HEK293 (cell line): Measurements from ENCODE around the gene OR10G7.
A peak's percentile ranks its signal among the peaks of the same experiment; 100 is the strongest.

Experiments used
- CTCF ChIA-PET: fragments of 350-600 bp; formaldehyde crosslinking; extraction: SDS; loops from one replicate; lab custom pipeline; 2021; ENCODE audit warnings: antibody characterized with exemption; lab: Yijun Ruan, JAX
- POLR2A ChIA-PET: fragments of 300-600 bp; formaldehyde crosslinking; extraction: SDS; loops from one replicate; lab custom pipeline; 2020; ENCODE audit warnings: antibody characterized with exemption, inconsistent platforms; lab: Yijun Ruan, JAX
- H3K27ac ChIP-seq: fragments of 200-500 bp; sonication (Bioruptor generic); 2 replicates; pipeline ENCODE4 v1.5.1; 2014; ENCODE audit warnings: low read depth, low read length, control low read depth, inconsistent platforms; ENCODE audit errors: extremely low read depth
- H3K36me3 ChIP-seq, 2 experiments: fragments of 200-500 bp in 1 of 2; sonication (Bioruptor generic) in 1 of 2; 1 replicate in 1 of 2; 2 replicates in 1 of 2; pipeline ENCODE4 v1.5.1; 2014 to 2017; ENCODE audit warnings: inconsistent platforms in 2 of 2, low read length in 2 of 2; ENCODE audit not compliant: control insufficient read depth in 2 of 2, insufficient read depth in 1 of 2
- H3K4me1 ChIP-seq: fragments of 200-500 bp; sonication (Bioruptor generic); 2 replicates; pipeline ENCODE4 v1.5.1; 2014; ENCODE audit warnings: mild to moderate bottlenecking, low read length, inconsistent platforms; ENCODE audit not compliant: control insufficient read depth, insufficient read depth
- H3K4me3 ChIP-seq: 2 replicates; pipeline ENCODE4 v1.5.1; 2011; ENCODE audit warnings: low read depth, mild to moderate bottlenecking, control low read depth, low read length, moderate library complexity
- H3K9me3 ChIP-seq: fragments of 200-500 bp; sonication (Bioruptor generic); 2 replicates; pipeline ENCODE4 v1.5.1; 2014; ENCODE audit warnings: low read depth, low read length, inconsistent platforms; ENCODE audit not compliant: control insufficient read depth, insufficient read depth
- EGR2 ChIP-seq: fragments of 450-650 bp; formaldehyde crosslinking; IDR thresholded peaks from 2 replicates; pipeline ENCODE4 v1.5.1; 2016; ENCODE audit warnings: low read depth, missing biosample characterization, missing genetic modification characterization
- FEZF1 ChIP-seq: fragments of 450-650 bp; formaldehyde crosslinking; IDR thresholded peaks from 2 replicates; pipeline ENCODE4 v1.5.1; 2016; ENCODE audit warnings: missing biosample characterization, missing genetic modification characterization
- GLIS1 ChIP-seq: fragments of 450-650 bp; formaldehyde crosslinking; IDR thresholded peaks from 2 replicates; pipeline ENCODE4 v1.5.1; 2016; ENCODE audit warnings: missing biosample characterization, missing genetic modification characterization
- GLIS2 ChIP-seq: fragments of 450-650 bp; formaldehyde crosslinking; IDR thresholded peaks from 2 replicates; pipeline ENCODE4 v1.5.1; 2016; ENCODE audit warnings: missing biosample characterization, missing genetic modification characterization
- SP3 ChIP-seq: fragments of 450-650 bp; formaldehyde crosslinking; IDR thresholded peaks from 2 replicates; pipeline ENCODE4 v1.5.1; 2016; ENCODE audit warnings: missing biosample characterization, missing genetic modification characterization
- ZBTB17 ChIP-seq: fragments of 450-650 bp; formaldehyde crosslinking; IDR thresholded peaks from 2 replicates; pipeline ENCODE4 v1.5.1; 2016; ENCODE audit warnings: missing biosample characterization, missing genetic modification characterization
- ZEB2 ChIP-seq: fragments of 450-650 bp; formaldehyde crosslinking; IDR thresholded peaks from 2 replicates; pipeline ENCODE4 v1.5.1; 2016; ENCODE audit warnings: missing biosample characterization, missing genetic modification characterization
- ZFHX2 ChIP-seq: fragments of 450-650 bp; formaldehyde crosslinking; conservative IDR thresholded peaks from 2 replicates; pipeline ENCODE4 v1.5.1; 2016; ENCODE audit warnings: missing biosample characterization, missing genetic modification characterization
- ZFP69B ChIP-seq: fragments of 450-650 bp; formaldehyde crosslinking; IDR thresholded peaks from 2 replicates; pipeline ENCODE4 v1.5.1; 2016; ENCODE audit warnings: missing biosample characterization, missing genetic modification characterization
- ZNF112 ChIP-seq: fragments of 450-650 bp; formaldehyde crosslinking; IDR thresholded peaks from 2 replicates; pipeline ENCODE4 v1.5.0; 2017; ENCODE audit warnings: missing biosample characterization, missing genetic modification characterization
- ZNF133 ChIP-seq: fragments of 450-650 bp; formaldehyde crosslinking; IDR thresholded peaks from 2 replicates; pipeline ENCODE4 v1.5.1; 2016; ENCODE audit warnings: missing biosample characterization, missing genetic modification characterization
- ZNF184 ChIP-seq: fragments of 450-650 bp; IDR thresholded peaks from 2 replicates; pipeline ENCODE4 v1.5.1; 2018; ENCODE audit warnings: missing biosample characterization, mild to moderate bottlenecking, missing genetic modification characterization
- ZNF274 ChIP-seq, 2 experiments: fragments of 200-500 bp in 1 of 2; fragments of 450-650 bp in 1 of 2; sonication (Bioruptor generic) in 1 of 2; formaldehyde crosslinking in 1 of 2; IDR thresholded peaks; 2 replicates each; pipeline versions ENCODE4 v1.5.1 to v1.6.1; 2014 to 2016; ENCODE audit warnings: borderline replicate concordance in 1 of 2, inconsistent platforms in 1 of 2, low read length in 1 of 2, missing biosample characterization in 1 of 2, missing genetic modification characterization in 1 of 2
- ZNF302 ChIP-seq: fragments of 450-650 bp; formaldehyde crosslinking; IDR thresholded peaks from 2 replicates; pipeline ENCODE4 v1.5.1; 2016; ENCODE audit warnings: missing biosample characterization, missing genetic modification characterization, low read depth
- ZNF335 ChIP-seq: fragments of 450-650 bp; formaldehyde crosslinking; conservative IDR thresholded peaks from 2 replicates; pipeline ENCODE4 v1.5.1; 2016; ENCODE audit warnings: missing biosample characterization, missing genetic modification characterization
- ZNF394 ChIP-seq: fragments of 450-650 bp; formaldehyde crosslinking; IDR thresholded peaks from 2 replicates; pipeline ENCODE4 v1.5.1; 2016; ENCODE audit warnings: missing biosample characterization, missing genetic modification characterization, mild to moderate bottlenecking, moderate library complexity, borderline replicate concordance
- ZNF501 ChIP-seq: fragments of 450-650 bp; formaldehyde crosslinking; IDR thresholded peaks from 2 replicates; pipeline ENCODE4 v1.5.1; 2016; ENCODE audit warnings: missing biosample characterization, missing genetic modification characterization
- ZNF600 ChIP-seq: fragments of 450-650 bp; formaldehyde crosslinking; IDR thresholded peaks from 2 replicates; pipeline ENCODE4 v1.5.1; 2016; ENCODE audit warnings: missing biosample characterization, missing genetic modification characterization
- ZNF610 ChIP-seq: fragments of 450-650 bp; formaldehyde crosslinking; IDR thresholded peaks from 2 replicates; pipeline ENCODE4 v1.5.1; 2016; ENCODE audit warnings: missing biosample characterization, missing genetic modification characterization, borderline replicate concordance
- ZNF792 ChIP-seq: fragments of 450-650 bp; formaldehyde crosslinking; IDR thresholded peaks from 2 replicates; pipeline ENCODE4 v1.5.1; 2016; ENCODE audit warnings: missing biosample characterization, missing genetic modification characterization
- ZXDB ChIP-seq: fragments of 450-650 bp; formaldehyde crosslinking; IDR thresholded peaks from 2 replicates; pipeline ENCODE4 v1.5.1; 2016; ENCODE audit warnings: missing biosample characterization, missing genetic modification characterization
- TF ChIP-seq, protein P1 (sequence below): sonication (generic); formaldehyde crosslinking; IDR thresholded peaks from 2 replicates; pipeline ENCODE4 v1.8.1; 2022; ENCODE audit warnings: mild to moderate bottlenecking, moderate library complexity, missing genetic modification reagents
- TF ChIP-seq, protein P2 (sequence below): fragments of 450-650 bp; formaldehyde crosslinking; IDR thresholded peaks from 2 replicates; pipeline ENCODE4 v1.5.1; 2016; ENCODE audit warnings: missing biosample characterization, missing genetic modification characterization
- TF ChIP-seq, protein P3 (sequence below): fragments of 450-650 bp; IDR thresholded peaks from 2 replicates; pipeline ENCODE4 v1.5.1; 2018; ENCODE audit warnings: missing biosample characterization, mild to moderate bottlenecking, missing genetic modification characterization
- TF ChIP-seq, protein P4 (sequence below): fragments of 450-650 bp; formaldehyde crosslinking; IDR thresholded peaks from 2 replicates; pipeline ENCODE4 v1.5.1; 2016; ENCODE audit warnings: missing biosample characterization, missing genetic modification characterization
- TF ChIP-seq, protein P5 (sequence below): fragments of 450-650 bp; formaldehyde crosslinking; IDR thresholded peaks from 2 replicates; pipeline ENCODE4 v1.5.1; 2016; ENCODE audit warnings: missing biosample characterization, missing genetic modification characterization, borderline replicate concordance
- TF ChIP-seq, protein P6 (sequence below): fragments of 450-650 bp; formaldehyde crosslinking; IDR thresholded peaks from 2 replicates; pipeline ENCODE4 v1.5.1; 2016; ENCODE audit warnings: missing biosample characterization, missing genetic modification characterization, low read depth

OR10G7 gene

DNA sequence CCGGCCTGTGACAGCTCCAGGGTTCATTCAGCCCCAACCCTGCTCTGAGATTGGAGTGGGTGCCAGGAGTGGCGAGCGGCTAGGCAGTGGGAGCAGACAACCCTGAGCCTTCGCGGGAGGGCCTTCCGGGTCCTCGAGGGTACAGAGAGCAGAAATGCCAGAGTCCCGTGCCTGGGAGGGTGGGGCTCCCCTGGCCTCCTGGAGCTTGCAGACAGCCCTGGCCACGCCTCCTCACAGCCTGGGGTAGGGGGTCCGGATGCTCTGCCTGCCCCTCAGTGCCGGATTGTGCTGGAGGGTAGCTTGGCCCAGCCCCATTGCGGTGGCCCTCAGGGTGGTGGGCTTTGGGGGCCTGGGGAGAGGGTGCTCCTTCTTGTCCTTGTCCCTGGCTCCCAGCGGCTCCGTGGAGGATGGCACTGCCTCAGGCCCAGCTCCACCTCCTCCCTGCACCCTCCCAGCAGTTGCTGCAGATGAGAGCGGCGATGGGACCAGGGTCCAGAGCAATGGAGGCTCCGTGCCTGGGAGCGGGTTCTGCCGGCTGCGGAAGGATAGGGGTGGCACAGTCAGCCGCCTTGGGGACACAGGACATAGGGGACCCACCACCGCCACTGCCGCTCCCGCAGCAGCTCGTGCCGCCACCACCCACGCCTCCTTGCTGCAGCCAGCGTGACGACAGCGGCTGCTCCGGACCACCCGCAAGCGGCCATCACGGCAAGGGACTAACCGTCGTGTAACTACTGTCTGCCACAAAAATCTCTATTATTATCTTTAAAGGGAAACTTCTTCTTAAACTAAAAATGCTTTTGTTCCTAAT lies 34.9 kb upstream of the OR10G7 start:
- peak overlapping the region; percentile 65 for H3K4me3 ChIP-seq
- CTCF ChIA-PET: interaction anchor here (0.6 to 1.1 kb wide), 7 partner anchors 10 to 762 kb away, joined by 3 to 7 read pairs (median 4); no protein-coding TSS in a partner anchor
- no peak overlapping the region for H3K27ac ChIP-seq
- H3K4me1 ChIP-seq: no peaks in the 10 kb centered on the region
- POLR2A ChIA-PET: interaction anchor here (1.1 kb wide), 1 partner anchor 39 kb away, joined by 3 read pairs; the partner anchor contains the start of gene VWA5A
- H3K36me3 ChIP-seq: no peaks in the 10 kb centered on the region
- H3K9me3 ChIP-seq: no peaks in the 10 kb centered on the region
- peak; percentile 46; the same call in 1 of the 2 replicates for TF ChIP-seq ZBTB17
- peak; percentile 69; the same call in 1 of the 2 replicates for TF ChIP-seq ZFP69B (tag by site-specific recombination)
- no peak for TF ChIP-seq ZNF394 (tag by site-specific recombination)
- no peak for TF ChIP-seq ZNF501
- TF ChIP-seq ZNF274 (IDR thresholded peaks at IDR 0.05; ENCODE audit: low read length): no peak
- TF ChIP-seq ZNF274 (tag by site-specific recombination; IDR thresholded peaks at IDR 0.05; ENCODE audit: borderline replicate concordance): no peak
- no peak for TF ChIP-seq ZNF184 (tag by site-specific recombination)
- TF ChIP-seq, protein P1, sequence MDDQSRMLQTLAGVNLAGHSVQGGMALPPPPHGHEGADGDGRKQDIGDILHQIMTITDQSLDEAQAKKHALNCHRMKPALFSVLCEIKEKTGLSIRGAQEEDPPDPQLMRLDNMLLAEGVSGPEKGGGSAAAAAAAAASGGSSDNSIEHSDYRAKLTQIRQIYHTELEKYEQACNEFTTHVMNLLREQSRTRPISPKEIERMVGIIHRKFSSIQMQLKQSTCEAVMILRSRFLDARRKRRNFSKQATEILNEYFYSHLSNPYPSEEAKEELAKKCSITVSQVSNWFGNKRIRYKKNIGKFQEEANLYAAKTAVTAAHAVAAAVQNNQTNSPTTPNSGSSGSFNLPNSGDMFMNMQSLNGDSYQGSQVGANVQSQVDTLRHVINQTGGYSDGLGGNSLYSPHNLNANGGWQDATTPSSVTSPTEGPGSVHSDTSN (CRISPR knock-in tag): peak; percentile 40; the same call in 1 of the 2 replicates
- TF ChIP-seq ZNF792 (tag by site-specific recombination): no peak
- TF ChIP-seq, protein P2, sequence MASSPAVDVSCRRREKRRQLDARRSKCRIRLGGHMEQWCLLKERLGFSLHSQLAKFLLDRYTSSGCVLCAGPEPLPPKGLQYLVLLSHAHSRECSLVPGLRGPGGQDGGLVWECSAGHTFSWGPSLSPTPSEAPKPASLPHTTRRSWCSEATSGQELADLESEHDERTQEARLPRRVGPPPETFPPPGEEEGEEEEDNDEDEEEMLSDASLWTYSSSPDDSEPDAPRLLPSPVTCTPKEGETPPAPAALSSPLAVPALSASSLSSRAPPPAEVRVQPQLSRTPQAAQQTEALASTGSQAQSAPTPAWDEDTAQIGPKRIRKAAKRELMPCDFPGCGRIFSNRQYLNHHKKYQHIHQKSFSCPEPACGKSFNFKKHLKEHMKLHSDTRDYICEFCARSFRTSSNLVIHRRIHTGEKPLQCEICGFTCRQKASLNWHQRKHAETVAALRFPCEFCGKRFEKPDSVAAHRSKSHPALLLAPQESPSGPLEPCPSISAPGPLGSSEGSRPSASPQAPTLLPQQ (tag by site-specific recombination): peak; percentile 72
- TF ChIP-seq ZNF335 (tag by site-specific recombination): peak; percentile 80
- TF ChIP-seq ZXDB (tag by site-specific recombination): no peak
- TF ChIP-seq ZEB2: no peak
- peak; percentile 37; the same call in 1 of the 2 replicates for TF ChIP-seq ZNF610 (tag by site-specific recombination)
- peak; percentile 80 for TF ChIP-seq ZNF600 (tag by site-specific recombination)
- TF ChIP-seq ZFHX2 (tag by site-specific recombination): peak; percentile 60
- TF ChIP-seq GLIS2 (tag by site-specific recombination): peak; percentile 60; the same call in 1 of the 2 replicates
- TF ChIP-seq, protein P3, sequence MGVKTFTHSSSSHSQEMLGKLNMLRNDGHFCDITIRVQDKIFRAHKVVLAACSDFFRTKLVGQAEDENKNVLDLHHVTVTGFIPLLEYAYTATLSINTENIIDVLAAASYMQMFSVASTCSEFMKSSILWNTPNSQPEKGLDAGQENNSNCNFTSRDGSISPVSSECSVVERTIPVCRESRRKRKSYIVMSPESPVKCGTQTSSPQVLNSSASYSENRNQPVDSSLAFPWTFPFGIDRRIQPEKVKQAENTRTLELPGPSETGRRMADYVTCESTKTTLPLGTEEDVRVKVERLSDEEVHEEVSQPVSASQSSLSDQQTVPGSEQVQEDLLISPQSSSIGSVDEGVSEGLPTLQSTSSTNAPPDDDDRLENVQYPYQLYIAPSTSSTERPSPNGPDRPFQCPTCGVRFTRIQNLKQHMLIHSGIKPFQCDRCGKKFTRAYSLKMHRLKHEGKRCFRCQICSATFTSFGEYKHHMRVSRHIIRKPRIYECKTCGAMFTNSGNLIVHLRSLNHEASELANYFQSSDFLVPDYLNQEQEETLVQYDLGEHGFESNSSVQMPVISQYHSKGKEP (tag by site-specific recombination): no peak
- no peak for TF ChIP-seq ZNF112 (tag by site-specific recombination)
- TF ChIP-seq, protein P4, sequence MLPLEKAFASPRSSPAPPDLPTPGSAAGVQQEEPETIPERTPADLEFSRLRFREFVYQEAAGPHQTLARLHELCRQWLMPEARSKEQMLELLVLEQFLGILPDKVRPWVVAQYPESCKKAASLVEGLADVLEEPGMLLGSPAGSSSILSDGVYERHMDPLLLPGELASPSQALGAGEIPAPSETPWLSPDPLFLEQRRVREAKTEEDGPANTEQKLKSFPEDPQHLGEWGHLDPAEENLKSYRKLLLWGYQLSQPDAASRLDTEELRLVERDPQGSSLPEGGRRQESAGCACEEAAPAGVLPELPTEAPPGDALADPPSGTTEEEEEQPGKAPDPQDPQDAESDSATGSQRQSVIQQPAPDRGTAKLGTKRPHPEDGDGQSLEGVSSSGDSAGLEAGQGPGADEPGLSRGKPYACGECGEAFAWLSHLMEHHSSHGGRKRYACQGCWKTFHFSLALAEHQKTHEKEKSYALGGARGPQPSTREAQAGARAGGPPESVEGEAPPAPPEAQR (tag by site-specific recombination): no peak
- peak; percentile 36; the same call in 1 of the 2 replicates for TF ChIP-seq EGR2 (tag by site-specific recombination)
- peak; percentile 62; the same call in 1 of the 2 replicates for TF ChIP-seq GLIS1 (tag by site-specific recombination)
- 0 out of 2 replicates have a peak, but pooled peaks have one; percentile 29 for TF ChIP-seq SP3 (tag by site-specific recombination)
- no peak for TF ChIP-seq FEZF1
- TF ChIP-seq, protein P5, sequence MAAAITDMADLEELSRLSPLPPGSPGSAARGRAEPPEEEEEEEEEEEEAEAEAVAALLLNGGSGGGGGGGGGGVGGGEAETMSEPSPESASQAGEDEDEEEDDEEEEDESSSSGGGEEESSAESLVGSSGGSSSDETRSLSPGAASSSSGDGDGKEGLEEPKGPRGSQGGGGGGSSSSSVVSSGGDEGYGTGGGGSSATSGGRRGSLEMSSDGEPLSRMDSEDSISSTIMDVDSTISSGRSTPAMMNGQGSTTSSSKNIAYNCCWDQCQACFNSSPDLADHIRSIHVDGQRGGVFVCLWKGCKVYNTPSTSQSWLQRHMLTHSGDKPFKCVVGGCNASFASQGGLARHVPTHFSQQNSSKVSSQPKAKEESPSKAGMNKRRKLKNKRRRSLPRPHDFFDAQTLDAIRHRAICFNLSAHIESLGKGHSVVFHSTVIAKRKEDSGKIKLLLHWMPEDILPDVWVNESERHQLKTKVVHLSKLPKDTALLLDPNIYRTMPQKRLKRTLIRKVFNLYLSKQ: no peak
- no peak for TF ChIP-seq ZNF302 (tag by site-specific recombination)
- TF ChIP-seq, protein P6, sequence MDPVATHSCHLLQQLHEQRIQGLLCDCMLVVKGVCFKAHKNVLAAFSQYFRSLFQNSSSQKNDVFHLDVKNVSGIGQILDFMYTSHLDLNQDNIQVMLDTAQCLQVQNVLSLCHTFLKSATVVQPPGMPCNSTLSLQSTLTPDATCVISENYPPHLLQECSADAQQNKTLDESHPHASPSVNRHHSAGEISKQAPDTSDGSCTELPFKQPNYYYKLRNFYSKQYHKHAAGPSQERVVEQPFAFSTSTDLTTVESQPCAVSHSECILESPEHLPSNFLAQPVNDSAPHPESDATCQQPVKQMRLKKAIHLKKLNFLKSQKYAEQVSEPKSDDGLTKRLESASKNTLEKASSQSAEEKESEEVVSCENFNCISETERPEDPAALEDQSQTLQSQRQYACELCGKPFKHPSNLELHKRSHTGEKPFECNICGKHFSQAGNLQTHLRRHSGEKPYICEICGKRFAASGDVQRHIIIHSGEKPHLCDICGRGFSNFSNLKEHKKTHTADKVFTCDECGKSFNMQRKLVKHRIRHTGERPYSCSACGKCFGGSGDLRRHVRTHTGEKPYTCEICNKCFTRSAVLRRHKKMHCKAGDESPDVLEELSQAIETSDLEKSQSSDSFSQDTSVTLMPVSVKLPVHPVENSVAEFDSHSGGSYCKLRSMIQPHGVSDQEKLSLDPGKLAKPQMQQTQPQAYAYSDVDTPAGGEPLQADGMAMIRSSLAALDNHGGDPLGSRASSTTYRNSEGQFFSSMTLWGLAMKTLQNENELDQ: no peak
- TF ChIP-seq ZNF133: no peak
